Fibroblast of the conjunctiva (primary cell): ENCODE measurements around the gene CD248.
A peak's percentile ranks its signal among the peaks of the same experiment; 100 is the strongest.

ENCODE experiments used
- DNase-seq: peaks from one replicate; pipeline ENCODE4 v3.0.0-alpha.2; 2010; ENCODE audit warnings: low read depth

CD248 gene

GRCh38 chr11:66341502-66342126 lies 24.8 kb upstream of the CD248 start:
- DNase-seq = no peak

DNA sequence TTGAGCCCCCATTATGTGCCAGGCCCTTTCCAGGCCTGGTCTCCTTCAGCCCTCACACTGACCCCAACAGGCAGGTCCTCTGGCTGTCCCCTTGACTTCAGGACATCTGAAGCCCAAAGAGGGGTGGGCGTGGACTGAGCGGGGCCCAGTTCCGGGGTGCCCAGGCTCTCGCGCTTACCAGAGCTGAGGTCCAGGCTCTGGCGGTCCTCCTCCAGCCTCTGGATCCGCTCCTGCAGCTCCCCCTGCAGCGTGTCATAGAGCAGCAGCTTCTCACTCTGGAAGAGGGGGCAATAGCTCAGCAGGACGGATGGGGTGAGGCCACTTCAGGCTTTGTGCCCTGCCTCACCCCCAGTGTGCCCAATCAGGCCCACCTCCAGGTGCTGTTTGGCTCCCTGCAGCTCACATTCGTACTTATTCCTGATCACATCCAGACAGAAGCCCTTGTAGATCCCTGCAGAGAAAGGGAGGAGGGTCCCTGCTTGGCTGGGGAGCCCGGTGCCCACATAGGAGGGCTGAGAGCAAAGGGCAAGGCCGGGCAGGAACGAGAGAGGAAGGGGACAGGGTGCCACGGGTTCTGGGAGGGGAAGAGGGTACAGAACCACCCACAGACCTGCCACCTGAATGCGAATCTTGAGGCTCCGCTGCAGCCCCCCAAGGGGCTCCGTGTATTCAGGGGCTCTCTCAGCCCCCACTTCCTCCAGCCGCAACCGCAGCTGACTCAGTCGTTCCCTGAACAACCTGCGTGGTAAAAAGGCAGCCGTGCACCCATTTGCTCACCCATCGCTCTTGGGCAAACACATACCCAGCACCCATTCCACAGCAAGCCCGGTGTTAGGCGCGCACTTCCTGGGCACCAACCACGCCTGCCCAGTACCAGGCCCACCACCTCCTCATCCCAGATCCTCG lies 24.0 kb upstream of the CD248 start:
- no peak for DNase-seq

GRCh38 chr11:66339686-66340483 lies 23.0 kb upstream of the CD248 start:
- no peak for DNase-seq

GRCh38 chr11:66339162-66339675 lies 22.4 kb upstream of the CD248 start:
- DNase-seq = no peak

GRCh38 chr11:66338276-66339161 lies 21.7 kb upstream of the CD248 start:
- no peak for DNase-seq

DNA sequence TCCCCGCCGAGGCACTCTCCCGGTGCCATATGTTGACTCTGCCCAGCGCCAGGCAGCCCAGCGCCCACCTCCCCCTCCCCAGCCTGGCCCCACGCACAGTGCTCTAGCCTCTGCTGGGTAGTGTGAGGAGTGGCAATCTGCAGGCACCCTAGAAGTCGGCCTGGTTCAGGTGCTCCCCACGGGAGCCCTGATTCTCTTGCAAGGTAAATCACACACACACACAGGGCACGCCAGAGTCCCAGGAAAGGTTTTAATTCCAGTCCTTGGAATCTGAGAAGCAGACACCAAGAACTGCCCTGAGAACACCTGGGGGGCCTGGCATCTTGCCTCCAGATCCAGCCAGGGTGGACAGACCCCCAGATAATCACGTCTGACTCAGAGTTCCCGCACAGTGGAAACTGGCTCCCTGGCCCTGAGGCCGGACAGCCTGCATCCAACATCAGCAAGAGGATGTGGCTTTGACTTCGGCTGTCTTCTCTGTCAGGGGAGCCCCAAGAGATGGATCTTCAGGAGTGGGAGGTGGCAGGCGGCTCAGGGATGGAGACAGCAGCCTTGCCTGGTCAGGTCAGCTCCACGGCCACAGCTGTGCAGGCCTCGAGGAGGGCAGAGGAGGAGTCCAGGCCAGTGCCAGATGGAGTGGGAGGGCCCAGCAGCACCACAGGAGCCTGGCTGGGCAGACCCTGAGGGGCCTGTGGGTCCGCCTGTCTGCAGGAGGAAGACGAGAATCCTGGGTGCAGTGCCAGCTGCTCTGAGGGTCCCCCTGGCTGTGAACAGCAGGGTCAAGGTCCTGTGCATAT lies 20.5 kb upstream of the CD248 start:
- no peak for DNase-seq

DNA sequence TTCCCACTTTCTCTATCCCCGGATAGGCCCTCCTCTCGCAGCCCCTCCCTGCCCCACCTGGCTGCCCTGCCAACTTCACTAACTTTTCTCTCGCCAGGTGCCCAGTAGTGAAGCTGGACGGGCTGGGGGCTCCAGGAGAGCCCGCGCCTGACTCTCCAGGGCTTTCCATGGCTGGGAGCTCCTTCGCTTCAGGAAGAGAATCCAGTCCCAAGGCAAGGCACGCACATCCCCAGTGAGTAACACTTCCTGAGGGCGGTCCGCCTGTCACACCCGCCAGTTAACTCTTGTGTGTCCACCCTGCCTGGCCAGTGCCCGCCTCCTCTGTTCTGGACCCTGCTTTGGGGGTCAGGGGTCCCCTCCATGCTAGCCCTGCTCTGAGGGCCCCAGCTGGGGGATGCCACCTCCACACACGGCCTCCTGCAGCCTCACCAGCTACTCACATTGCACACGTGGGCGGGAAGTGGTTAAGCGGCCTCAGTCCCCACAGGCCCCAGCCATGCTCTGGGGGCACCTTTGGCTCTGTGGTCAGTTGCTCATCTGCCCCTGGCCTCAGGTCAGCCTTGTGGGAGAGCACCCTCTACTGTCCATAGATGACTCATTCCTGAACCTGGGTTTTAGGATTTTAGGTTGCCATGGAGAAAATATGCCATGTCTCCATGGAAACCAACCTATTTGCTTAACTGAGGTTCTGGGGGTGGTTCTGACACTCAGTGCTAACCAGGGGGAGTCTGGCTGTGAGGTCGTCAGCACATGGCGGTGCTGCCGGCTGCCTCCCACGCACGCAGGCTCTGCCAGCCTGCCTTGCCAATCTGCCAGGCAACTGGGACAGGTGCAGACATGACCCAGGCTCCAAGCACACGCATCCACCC lies 19.6 kb upstream of the CD248 start, which contains the start of gene RIN1:
RIN1 (minus strand) TSS at position 201 of the 869 bp plus-strand sequence; CDS start at position 169, 32 bp downstream.
- DNase-seq = peak; percentile 92

DNA sequence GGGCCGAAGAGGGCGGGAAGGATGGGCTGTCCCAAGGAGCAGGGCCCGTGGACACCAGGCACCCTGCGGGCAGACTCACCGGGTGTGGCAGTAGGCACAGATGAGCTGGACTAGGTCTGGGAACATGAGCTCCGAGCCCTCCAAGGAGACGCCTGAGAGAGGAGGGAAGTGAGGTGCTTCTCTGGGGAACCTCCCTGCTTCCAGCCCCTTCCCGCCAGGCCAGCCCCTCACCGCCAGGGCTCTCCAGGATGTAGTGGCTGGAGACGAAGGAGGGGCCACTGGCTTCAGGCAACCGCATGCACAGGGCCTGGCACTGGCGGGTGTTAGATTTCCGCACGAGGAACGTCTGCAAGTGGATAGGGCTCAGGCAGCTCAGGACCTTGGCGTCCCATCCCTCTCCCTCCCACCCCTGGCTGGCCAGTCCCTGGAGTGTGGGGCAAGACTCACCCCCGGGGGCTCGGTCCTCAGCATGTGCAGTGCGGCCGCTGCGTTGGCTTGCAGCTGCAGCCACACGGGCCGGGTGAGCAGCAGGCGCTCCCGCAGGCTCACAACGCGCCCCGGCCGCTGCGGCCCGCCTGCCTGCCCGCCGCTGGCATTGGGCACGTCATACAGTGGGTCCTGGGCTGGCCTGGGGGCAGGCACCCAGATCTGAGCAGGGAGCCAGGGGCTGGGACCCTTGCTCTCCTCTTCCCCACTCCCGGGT lies 18.8 kb upstream of the CD248 start:
- no peak for DNase-seq

GRCh38 chr11:66334605-66335442 lies 18.0 kb upstream of the CD248 start:
- no peak for DNase-seq

DNA sequence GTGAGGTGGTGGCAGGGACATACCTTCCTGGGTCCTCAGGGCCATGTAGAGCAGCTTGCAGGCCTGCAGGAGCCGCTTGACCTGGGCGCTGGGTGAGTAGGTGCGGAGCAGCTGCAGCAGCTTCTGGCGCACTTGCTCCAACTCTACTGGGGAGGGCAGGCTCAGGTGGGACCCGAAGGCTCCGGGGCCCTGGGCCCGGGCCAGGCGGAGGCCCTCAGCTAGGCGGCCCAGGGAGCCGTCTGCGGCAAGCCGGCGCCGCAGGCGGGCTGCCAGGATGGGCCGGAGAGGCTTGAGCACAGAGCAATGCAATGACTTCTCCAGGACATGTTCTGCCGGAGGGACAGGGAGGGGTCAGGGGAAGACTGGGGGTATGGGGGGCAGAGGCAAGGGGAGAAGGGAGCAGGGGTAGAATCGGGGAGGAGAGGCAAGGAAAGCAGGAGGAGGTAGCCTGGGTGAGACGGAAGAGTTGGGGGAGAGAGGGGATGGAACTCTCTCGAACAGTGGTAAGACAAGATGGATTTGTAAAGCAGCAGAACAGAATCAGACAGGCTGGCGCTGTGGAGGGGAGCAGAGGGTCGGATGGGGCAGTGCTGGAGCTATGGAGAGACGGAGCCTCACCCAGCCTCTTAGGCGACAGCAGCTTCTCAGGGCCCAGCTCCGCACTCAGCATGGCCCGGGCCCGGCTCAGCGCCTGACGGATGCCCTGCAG lies 17.2 kb upstream of the CD248 start:
- no peak for DNase-seq

DNA sequence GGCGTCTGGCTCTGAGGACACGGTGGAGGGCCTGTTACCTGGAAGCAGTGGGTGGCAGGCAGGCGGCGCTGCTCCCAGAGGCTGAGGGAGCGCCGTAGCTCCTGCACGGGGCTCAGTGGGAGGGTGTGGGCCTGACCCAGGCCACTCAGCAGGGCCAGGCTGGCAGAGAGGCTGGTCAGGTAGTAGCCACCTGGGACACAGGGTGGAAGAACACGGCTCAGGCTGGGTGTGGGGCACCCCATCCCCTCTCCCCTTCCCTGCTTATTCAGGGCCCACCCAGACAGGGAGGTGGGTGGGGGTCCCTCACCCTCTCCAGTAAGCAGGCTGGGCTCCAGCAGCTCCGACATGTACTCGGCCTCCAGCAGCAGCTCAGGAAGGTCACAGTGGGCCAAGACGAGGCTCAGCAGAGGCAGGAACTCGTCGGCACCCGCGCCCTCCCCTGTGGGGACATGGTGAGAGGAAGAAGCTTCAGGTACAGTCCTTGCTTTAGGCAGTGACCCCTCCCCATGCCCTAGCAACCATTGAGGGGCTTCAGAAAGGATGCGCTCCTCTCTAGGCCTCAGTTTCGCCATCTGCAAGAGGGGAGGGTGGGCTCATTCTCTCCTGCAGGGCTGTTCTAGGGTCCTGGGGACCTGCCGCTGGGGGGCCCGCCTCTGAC lies 16.5 kb upstream of the CD248 start:
- no peak for DNase-seq

GRCh38 chr11:66332371-66333219 lies 15.8 kb upstream of the CD248 start:
- no peak for DNase-seq

GRCh38 chr11:66331542-66332370 lies 14.9 kb upstream of the CD248 start:
- no peak for DNase-seq

GRCh38 chr11:66330931-66331330 lies 14.1 kb upstream of the CD248 start:
- DNase-seq = no peak

GRCh38 chr11:66329165-66329673 lies 12.4 kb upstream of the CD248 start:
- DNase-seq = no peak
